Pancreas (tissue), 10 donors: ENCODE measurements around the gene MT1X. TPM values are rescaled to one million over a fixed set of nuclear protein-coding genes. Genes with fewer than 3 reads are reported as not detected.

Experiments
- ATAC-seq, 4 donors: fragments of 200-7000 bp; cut with Tn5 transposase; one replicate each; pipeline versions ENCODE4 v1.8.0 to v1.9.1; 2020; ENCODE audit warnings: mild to moderate bottlenecking in 4 of 4, moderate library complexity in 4 of 4
- DNase-seq, 6 donors: peaks; one replicate each; pipeline ENCODE4 v3.0.0-alpha.2; 2020
- FAIRE-seq: peaks from 2 replicates; lab custom pipeline; 2012; peaks lifted over from hg19 to GRCh38; lab: Jason Lieb, UNC
- H3K27ac ChIP-seq, 4 donors: fragments of 200-600 bp; sonication (generic); 1 replicate in 3 of 4; 2 replicates in 1 of 4; pipeline versions ENCODE4 v1.5.0 to v1.8.0; 2020
- H3K27me3 ChIP-seq, 4 donors: fragments of 200-600 bp; one replicate each; pipeline ENCODE4 v1.8.0; 2021
- H3K36me3 ChIP-seq, 3 donors: fragments of 200-600 bp; sonication (generic) in 1 of 3; one replicate each; pipeline versions ENCODE4 v1.5.0 to v1.8.0; 2020 to 2021
- H3K4me1 ChIP-seq, 3 donors: fragments of 200-600 bp; one replicate each; pipeline ENCODE4 v1.8.0; 2021
- H3K4me3 ChIP-seq, 4 donors: fragments of 200-600 bp; sonication (generic) in 2 of 4; one replicate each; pipeline versions ENCODE4 v1.5.0 to v1.8.0; 2020 to 2021
- H3K9me3 ChIP-seq, 4 donors: fragments of 200-600 bp; one replicate each; pipeline ENCODE4 v1.8.0; 2021
- CTCF ChIP-seq, 4 donors: fragments of 200-600 bp; sonication (generic) in 3 of 4; IDR thresholded peaks; one replicate each; pipeline versions ENCODE4 v1.5.0 to v1.8.0; 2021; ENCODE audit warnings: antibody characterized with exemption in 4 of 4
- WGBS, 2 donors: extraction: QIAGEN DNeasy Blood & Tissue Kit; methylation state at CpG; one replicate each; pipeline ENCODE4 v1.1.7; 2013; 5-methylcytosine and 5-hydroxymethylcytosine counted together
- intact Hi-C, 3 donors: fragments of 100-400 bp; cut with DNase I; formaldehyde crosslinking; loops; one replicate each; pipeline versions ENCODE4 v1.11.1 to v1.14.2; 2022
- polyA plus RNA-seq, 2 donors: library from polyadenylated mRNA; stranded (reverse); fragments of 200-250 nt; gene quantifications; one replicate each; pipeline ENCODE4 v1.2.3, GENCODE V29; 2013
- total RNA-seq, 6 donors: library from RNA; stranded (reverse); fragmentation: NEBNext Ultra II Directional in 4 of 6; extraction: Animal tissue kit (Norgen Biotek cat#: 25700) in 4 of 6; gene quantifications; one replicate each; pipeline versions ENCODE4 v1.2.1 to v1.2.4, GENCODE V29; 2021 to 2023
- donor health status: healthy with polysubstance abuse.
- donor health status: DM: no; HTN: no; CAD: no; lungs with moderate emphysema.
- donor health status: DM: no; HTN: no; CAD: no.
- donor health status: control.
- donor health status: control.
- donor health status: Bipolar disorder and iron deficiency.
- donor health status: DM: yes; HTN: yes; CAD: no.
- donor health status: DM: no; HTN: no; CAD: no.
- donor health status: DM: no; HTN: no; CAD: no.
- donor health status: DM: yes; HTN: yes; CAD: no.

Gene MT1X
- 100 to 1,000 TPM in 5 of 6 donors, 10 to 100 TPM in 1; 56.1 to 474 (median 227) TPM for total RNA-seq
- polyA plus RNA-seq = 100 to 1,000 TPM; 571 to 992 TPM

DNA sequence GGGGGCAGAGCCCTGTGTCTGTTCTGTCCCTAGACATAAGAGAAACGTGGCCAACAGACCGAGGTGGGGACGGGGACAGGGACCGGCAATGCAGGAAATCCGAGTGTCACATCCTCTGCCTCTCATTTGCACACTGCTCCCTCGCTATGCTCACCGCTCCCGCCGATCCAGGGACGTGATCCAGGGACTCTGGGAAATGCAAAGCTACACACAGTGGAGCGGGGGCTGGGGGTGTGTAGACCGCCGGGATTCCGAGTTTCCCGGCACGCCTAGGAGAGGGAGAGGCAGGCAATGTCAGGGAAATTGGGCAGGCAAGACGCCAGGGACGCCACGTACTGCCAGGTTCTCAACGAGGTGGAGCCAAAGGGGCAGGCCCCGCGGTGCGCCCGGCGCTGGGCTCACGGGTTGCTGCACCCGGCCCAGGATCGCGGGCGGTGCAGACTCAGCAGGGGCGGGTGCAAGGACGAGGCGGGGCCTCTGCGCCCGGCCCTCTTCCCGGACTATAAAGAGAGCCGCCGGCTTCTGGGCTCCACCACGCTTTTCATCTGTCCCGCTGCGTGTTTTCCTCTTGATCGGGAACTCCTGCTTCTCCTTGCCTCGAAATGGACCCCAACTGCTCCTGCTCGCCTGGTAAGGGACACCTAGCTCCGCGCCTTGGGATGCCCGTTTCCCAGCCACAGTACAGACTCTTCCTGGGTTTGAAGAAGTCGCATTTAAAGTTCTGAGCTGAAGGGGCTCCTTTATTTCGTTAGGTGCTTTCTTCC lies at the start of gene MT1X:
MT1X (plus strand) TSS at position 532 of the 764 bp plus-strand sequence; CDS start at position 603, 71 bp downstream.
- H3K27ac ChIP-seq = peak within 1 kb of the TSS; percentile 20 to 80 (median 62)
- DNase-seq (peak; percentile 93 to 99 (median 97)), FAIRE-seq (no peak), ATAC-seq (peak; percentile 91 to 98 (median 92))
- 1% methylated on average over 46 to 49 of the region's 49 CpGs for WGBS, 2 donors
- H3K4me3 ChIP-seq = peak within 1 kb of the TSS; percentile 52 to 74 (median 68)
- no peaks in the 10 kb centered on the region for H3K27me3 ChIP-seq
- H3K9me3 ChIP-seq = no peaks in the 10 kb centered on the region
- H3K4me1 ChIP-seq = peaks cover 0 to 15% (median 3%) of the 10 kb centered on the region in 3 donors
- intact Hi-C loops = no loop called here
- no peak for TF ChIP-seq CTCF (IDR thresholded peaks at IDR 0.05)
- no peaks in the 10 kb centered on the region for H3K36me3 ChIP-seq

DNA sequence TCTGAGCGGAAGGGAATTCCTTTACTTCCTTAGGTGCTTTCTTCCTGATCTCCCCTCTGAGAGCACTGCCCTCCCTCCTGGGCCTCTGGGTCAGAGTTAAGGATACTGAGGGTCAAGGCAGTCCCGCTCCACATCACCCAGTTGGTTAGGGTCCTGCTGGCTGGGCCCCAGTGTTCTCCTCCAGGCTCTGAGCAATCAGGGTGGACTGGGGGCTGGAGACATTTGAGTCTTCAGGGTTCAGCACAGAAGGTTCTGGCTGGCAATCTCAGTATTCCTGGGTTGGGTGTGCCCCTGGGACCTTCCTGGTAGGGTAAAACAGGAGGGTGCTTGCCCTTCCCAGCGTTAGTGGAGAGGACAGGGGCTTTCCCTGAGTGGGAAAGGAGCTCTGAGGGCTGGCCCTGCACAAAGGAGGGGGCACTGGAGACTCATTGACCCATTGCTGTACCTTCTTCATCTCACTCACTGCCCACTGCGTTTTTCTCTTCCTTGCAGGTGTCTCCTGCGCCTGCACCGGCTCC lies 49.4 kb upstream of the MT1X start:
- no peak for FAIRE-seq
- Histone ChIP-seq H3K27me3 (no peaks in the 10 kb centered on the region), H3K4me3 (peak overlapping the region; percentile 24 to 65 (median 50)), H3K27ac (peak overlapping the region; percentile 64 to 74 (median 68)), H3K9me3 (no peaks in the 10 kb centered on the region), H3K36me3 (no peaks in the 10 kb centered on the region), H3K4me1 (peaks cover 0 to 2% (median 0%) of the 10 kb centered on the region in 3 donors)
- 36 to 47% methylated on average over 6 of the region's 6 CpGs for WGBS, 2 donors
- no peak for TF ChIP-seq CTCF (IDR thresholded peaks at IDR 0.05)
- intact Hi-C loops = no loop called here
- peak; percentile 5 to 33 (median 13) for ATAC-seq
- no peak for DNase-seq

DNA sequence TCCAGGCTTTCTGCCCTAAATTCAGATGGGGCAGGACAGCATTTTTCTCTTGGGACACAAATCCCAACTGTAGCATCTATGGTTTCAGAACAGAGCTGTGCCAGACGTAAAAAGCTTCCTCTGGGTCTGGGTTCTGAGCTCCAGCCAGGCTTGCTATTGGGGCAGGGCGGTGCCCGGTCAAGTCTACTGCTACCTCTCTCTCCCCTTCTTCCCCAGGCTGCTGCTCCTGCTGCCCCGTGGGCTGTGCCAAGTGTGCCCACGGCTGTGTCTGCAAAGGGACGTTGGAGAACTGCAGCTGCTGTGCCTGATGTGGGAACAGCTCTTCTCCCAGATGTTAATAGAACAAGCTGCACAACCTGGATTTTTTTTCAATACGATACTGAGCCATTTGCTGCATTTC lies 48.7 kb upstream of the MT1X start:
- intact Hi-C loops = no loop called here
- H3K4me3 ChIP-seq = no peak overlapping the region
- ATAC-seq (no peak), FAIRE-seq (no peak), DNase-seq (no peak)
- peaks cover 0 to 3% (median 1%) of the 10 kb centered on the region in 3 donors for H3K4me1 ChIP-seq
- H3K9me3 ChIP-seq = no peaks in the 10 kb centered on the region
- no peak for TF ChIP-seq CTCF (IDR thresholded peaks at IDR 0.05)
- no peak overlapping the region for H3K27ac ChIP-seq
- WGBS, 2 donors = 61 to 67% methylated on average over 7 of the region's 7 CpGs
- H3K36me3 ChIP-seq = no peaks in the 10 kb centered on the region
- H3K27me3 ChIP-seq = no peaks in the 10 kb centered on the region

GRCh38 chr16:56634715-56635440 lies 47.4 kb upstream of the MT1X start:
- no peak for ATAC-seq
- no peaks in the 10 kb centered on the region for H3K9me3 ChIP-seq
- no peak overlapping the region for H3K4me3 ChIP-seq
- H3K27me3 ChIP-seq = no peaks in the 10 kb centered on the region
- TF ChIP-seq CTCF (IDR thresholded peaks at IDR 0.05) = no peak
- no peak for FAIRE-seq
- H3K27ac ChIP-seq = no peak overlapping the region
- no peaks in the 10 kb centered on the region for H3K36me3 ChIP-seq
- intact Hi-C loops = no loop called here
- DNase-seq = no peak
- 74 to 75% methylated on average over 47 of the region's 47 CpGs for WGBS, 2 donors
- peaks cover 0 to 12% (median 8%) of the 10 kb centered on the region in 3 donors for H3K4me1 ChIP-seq
